ENCODE results near the gene NDUFS4.

DNA sequence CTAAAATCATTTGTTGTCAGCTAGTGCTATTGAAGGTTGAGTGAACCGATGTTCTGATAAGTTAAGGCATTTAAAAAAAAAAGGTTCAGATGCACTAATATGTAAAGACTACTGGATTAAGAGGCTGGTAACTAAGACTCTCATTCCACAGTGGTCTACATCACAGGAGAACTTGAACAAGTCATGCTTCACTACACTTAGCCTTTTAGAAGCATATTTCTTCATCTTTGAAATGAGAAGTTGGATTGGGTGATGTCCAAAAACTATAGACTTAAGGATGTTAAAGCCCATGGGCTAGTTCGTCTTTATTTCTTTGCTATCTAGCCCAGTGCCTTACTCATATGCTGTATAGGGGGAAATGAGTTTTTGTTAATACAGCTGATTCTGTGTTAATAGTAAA is 107.2 kb downstream of the NDUFS4 start:
- TF ChIP-seq, protein P1, sequence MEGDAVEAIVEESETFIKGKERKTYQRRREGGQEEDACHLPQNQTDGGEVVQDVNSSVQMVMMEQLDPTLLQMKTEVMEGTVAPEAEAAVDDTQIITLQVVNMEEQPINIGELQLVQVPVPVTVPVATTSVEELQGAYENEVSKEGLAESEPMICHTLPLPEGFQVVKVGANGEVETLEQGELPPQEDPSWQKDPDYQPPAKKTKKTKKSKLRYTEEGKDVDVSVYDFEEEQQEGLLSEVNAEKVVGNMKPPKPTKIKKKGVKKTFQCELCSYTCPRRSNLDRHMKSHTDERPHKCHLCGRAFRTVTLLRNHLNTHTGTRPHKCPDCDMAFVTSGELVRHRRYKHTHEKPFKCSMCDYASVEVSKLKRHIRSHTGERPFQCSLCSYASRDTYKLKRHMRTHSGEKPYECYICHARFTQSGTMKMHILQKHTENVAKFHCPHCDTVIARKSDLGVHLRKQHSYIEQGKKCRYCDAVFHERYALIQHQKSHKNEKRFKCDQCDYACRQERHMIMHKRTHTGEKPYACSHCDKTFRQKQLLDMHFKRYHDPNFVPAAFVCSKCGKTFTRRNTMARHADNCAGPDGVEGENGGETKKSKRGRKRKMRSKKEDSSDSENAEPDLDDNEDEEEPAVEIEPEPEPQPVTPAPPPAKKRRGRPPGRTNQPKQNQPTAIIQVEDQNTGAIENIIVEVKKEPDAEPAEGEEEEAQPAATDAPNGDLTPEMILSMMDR (conservative IDR thresholded peaks at IDR 0.05 in 1 of 2, IDR thresholded peaks at IDR 0.05 in 1 of 2; ENCODE audit: low read depth in 1 of 2, low read length in 2 of 2) = no peak
- TF ChIP-seq EZH2 (IDR thresholded peaks at IDR 0.05; ENCODE audit: low read length, missing control alignments) = no peak

All from fibroblast of lung (primary cell).